ENCODE results near the gene SLC27A6.

- TF ChIP-seq CTCF (IDR thresholded peaks at IDR 0.05) (no peak), EP300 (IDR thresholded peaks at IDR 0.05) (no peak)
Measured at GRCh38 chr5:129001841-129002526, 36.7 kb downstream of the SLC27A6 start.

All from tibial nerve (tissue), 4 donors.